IMR-90 (cell line): ENCODE measurements around the gene CPED1.

ENCODE experiments used
- MAFK ChIP-seq: IDR thresholded peaks from 2 replicates; pipeline ENCODE4 v1.6.1; 2012; ENCODE audit warnings: low read depth, low read length, improper control_type of control experiment
- RCOR1 ChIP-seq: IDR thresholded peaks from 2 replicates; pipeline ENCODE4 v1.6.1; 2012; ENCODE audit warnings: mild to moderate bottlenecking, low read length, improper control_type of control experiment; ENCODE audit not compliant: insufficient replicate concordance
- RFX5 ChIP-seq: IDR thresholded peaks from 2 replicates; pipeline ENCODE4 v1.8.0; 2012; ENCODE audit warnings: low read depth, mild to moderate bottlenecking, low read length, moderate library complexity
- TF ChIP-seq, protein P1 (sequence below): conservative IDR thresholded peaks from 2 replicates; pipeline ENCODE4 v1.5.1; 2012; ENCODE audit warnings: mild to moderate bottlenecking, low read depth, low read length, improper control_type of control experiment

DNA sequence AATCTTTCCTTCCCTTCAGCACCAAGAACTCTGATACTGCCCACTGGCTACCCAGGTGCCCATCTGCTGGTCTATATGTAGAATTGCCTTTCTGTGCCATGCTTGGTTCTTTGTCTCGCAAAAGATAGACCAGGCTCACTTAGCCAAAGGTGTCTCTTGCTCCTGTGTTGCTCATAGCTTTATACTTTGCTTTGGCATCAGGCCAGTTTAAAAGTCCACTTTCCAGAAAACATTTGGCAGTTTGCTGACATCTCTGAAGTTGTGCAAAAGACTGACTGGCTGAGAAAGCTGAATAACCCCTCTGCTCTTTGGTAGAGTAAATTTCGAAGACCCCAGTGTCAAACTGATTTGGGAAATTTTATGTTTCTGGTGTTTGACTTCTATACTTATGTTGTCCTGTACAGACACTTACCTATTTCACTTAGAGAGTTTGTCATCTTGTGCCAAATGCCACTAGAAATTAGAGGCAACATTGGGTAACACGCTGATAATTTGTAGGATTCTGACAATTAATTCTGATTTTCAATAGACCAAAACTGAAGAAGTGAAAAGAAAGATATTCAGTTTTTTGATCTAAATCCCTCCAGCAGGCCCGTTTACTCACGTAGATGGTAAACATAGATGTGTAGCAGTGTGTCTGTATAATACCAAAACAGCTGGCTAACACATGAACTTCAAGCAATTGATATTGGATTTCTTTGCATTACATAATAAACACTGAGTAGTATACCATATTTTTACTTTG lies 91.1 kb downstream of the CPED1 start:
- TF ChIP-seq, protein P1, sequence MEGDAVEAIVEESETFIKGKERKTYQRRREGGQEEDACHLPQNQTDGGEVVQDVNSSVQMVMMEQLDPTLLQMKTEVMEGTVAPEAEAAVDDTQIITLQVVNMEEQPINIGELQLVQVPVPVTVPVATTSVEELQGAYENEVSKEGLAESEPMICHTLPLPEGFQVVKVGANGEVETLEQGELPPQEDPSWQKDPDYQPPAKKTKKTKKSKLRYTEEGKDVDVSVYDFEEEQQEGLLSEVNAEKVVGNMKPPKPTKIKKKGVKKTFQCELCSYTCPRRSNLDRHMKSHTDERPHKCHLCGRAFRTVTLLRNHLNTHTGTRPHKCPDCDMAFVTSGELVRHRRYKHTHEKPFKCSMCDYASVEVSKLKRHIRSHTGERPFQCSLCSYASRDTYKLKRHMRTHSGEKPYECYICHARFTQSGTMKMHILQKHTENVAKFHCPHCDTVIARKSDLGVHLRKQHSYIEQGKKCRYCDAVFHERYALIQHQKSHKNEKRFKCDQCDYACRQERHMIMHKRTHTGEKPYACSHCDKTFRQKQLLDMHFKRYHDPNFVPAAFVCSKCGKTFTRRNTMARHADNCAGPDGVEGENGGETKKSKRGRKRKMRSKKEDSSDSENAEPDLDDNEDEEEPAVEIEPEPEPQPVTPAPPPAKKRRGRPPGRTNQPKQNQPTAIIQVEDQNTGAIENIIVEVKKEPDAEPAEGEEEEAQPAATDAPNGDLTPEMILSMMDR: peak; percentile 28
- TF ChIP-seq MAFK (no peak), RFX5 (no peak), RCOR1 (no peak)
